CD4-positive, alpha-beta T cell treated with Interleukin-6 for 4 hours (primary cell): ENCODE results near the gene SOX6.
"Not testable (repeated sequence)": the region's sequence is repeated elsewhere in the genome, so short reads cannot be mapped to it uniquely, and the experiment has no call there.

Source experiments
- DNase-seq: peaks from one replicate; pipeline ENCODE4 v3.0.0-alpha.2; 2020; ENCODE audit warnings: mixed read lengths

SOX6 gene

GRCh38 chr11:15943418-15944197 lies 412.7 kb downstream of the SOX6 start:
- no peak for DNase-seq

- no peak for DNase-seq
Measured at GRCh38 chr11:15942936-15943335, 413.4 kb downstream of the SOX6 start.

GRCh38 chr11:15942126-15942525 lies 414.2 kb downstream of the SOX6 start:
- no peak for DNase-seq

- no peak for DNase-seq
Measured at GRCh38 chr11:15941206-15941770, 415.1 kb downstream of the SOX6 start.

GRCh38 chr11:15940462-15941205 lies 415.7 kb downstream of the SOX6 start:
- DNase-seq, result no peak

GRCh38 chr11:15938983-15939382 lies 417.4 kb downstream of the SOX6 start:
- no peak for DNase-seq

- no peak for DNase-seq
Measured at GRCh38 chr11:15938121-15938611, 418.2 kb downstream of the SOX6 start.

- no peak for DNase-seq
Measured at GRCh38 chr11:15937601-15938120, 418.7 kb downstream of the SOX6 start.

GRCh38 chr11:15936011-15936410 lies 420.3 kb downstream of the SOX6 start:
- no peak for DNase-seq

GRCh38 chr11:15935373-15935772 lies 421.0 kb downstream of the SOX6 start:
- no peak for DNase-seq

GRCh38 chr11:15933886-15934625 lies 422.3 kb downstream of the SOX6 start:
- no peak for DNase-seq

GRCh38 chr11:15932417-15932816 lies 423.9 kb downstream of the SOX6 start:
- no peak for DNase-seq

- DNase-seq, result no peak
Measured at GRCh38 chr11:15931497-15931896, 424.8 kb downstream of the SOX6 start.

GRCh38 chr11:15930442-15931025 lies 425.8 kb downstream of the SOX6 start:
- DNase-seq, result no peak

GRCh38 chr11:15929371-15929901 lies 426.9 kb downstream of the SOX6 start:
- no peak for DNase-seq

- DNase-seq, result no peak
Measured at GRCh38 chr11:15927864-15928217, 428.5 kb downstream of the SOX6 start.

- no peak for DNase-seq
Measured at GRCh38 chr11:15927196-15927863, 429.0 kb downstream of the SOX6 start.

- no peak for DNase-seq
Measured at GRCh38 chr11:15926071-15926470, 430.3 kb downstream of the SOX6 start.

GRCh38 chr11:15923183-15923582 lies 433.2 kb downstream of the SOX6 start:
- DNase-seq, result no peak

GRCh38 chr11:15922745-15923144 lies 433.6 kb downstream of the SOX6 start:
- not testable (repeated sequence) for DNase-seq

- DNase-seq, result no peak
Measured at GRCh38 chr11:15920856-15921629, 435.3 kb downstream of the SOX6 start.
